NB4 (cell line): Measurements from ENCODE around the gene RYR3.

Experiments
- POLR2A ChIP-seq: IDR thresholded peaks from 2 replicates; pipeline ENCODE4 v1.6.1; 2011; ENCODE audit warnings: mild to moderate bottlenecking; ENCODE audit not compliant: insufficient read length; ENCODE audit errors: extremely low read depth
- TF ChIP-seq, protein P1 (sequence below): IDR thresholded peaks from one replicate; pipeline ENCODE4 v1.5.1; 2012; ENCODE audit warnings: low read depth, low read length
- TF ChIP-seq, protein P2 (sequence below): IDR thresholded peaks from 2 replicates; pipeline ENCODE4 v1.6.1; 2011; ENCODE audit warnings: low read depth, low read length

DNA sequence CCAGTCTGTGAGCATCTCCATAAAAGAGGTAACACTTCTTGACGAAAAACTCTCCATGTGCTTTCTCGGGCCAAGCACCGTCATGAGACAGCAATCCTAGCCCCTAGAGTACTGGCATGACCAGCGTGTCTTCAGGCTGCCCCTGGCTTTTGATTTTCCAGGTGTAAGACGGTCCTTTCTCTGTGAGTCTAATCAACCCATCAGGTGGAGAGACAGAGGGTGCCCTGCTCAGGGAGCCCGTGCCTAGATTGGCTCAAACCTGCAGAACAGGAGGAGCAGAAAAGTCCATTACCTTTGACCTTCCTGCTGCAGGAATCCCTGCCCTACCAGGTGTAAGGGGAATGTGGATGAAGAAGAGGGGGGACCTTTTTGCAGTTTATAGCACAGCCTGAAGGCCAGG lies 548.1 kb downstream of the RYR3 start:
- TF ChIP-seq, protein P1, sequence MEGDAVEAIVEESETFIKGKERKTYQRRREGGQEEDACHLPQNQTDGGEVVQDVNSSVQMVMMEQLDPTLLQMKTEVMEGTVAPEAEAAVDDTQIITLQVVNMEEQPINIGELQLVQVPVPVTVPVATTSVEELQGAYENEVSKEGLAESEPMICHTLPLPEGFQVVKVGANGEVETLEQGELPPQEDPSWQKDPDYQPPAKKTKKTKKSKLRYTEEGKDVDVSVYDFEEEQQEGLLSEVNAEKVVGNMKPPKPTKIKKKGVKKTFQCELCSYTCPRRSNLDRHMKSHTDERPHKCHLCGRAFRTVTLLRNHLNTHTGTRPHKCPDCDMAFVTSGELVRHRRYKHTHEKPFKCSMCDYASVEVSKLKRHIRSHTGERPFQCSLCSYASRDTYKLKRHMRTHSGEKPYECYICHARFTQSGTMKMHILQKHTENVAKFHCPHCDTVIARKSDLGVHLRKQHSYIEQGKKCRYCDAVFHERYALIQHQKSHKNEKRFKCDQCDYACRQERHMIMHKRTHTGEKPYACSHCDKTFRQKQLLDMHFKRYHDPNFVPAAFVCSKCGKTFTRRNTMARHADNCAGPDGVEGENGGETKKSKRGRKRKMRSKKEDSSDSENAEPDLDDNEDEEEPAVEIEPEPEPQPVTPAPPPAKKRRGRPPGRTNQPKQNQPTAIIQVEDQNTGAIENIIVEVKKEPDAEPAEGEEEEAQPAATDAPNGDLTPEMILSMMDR, result no peak
- TF ChIP-seq, protein P2, sequence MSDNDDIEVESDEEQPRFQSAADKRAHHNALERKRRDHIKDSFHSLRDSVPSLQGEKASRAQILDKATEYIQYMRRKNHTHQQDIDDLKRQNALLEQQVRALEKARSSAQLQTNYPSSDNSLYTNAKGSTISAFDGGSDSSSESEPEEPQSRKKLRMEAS, result no peak
- TF ChIP-seq POLR2A, result no peak
